GM12878 (cell line): ENCODE measurements around the gene TEF.

Experiments
- CEBPB ChIP-seq, 2 experiments: fragments of 150-350 bp in 1 of 2; IDR thresholded peaks; 2 replicates each; pipeline ENCODE4 v1.6.1; 2012 to 2014; ENCODE audit warnings: low read depth in 2 of 2, low read length in 2 of 2, borderline replicate concordance in 1 of 2, inconsistent platforms in 1 of 2
- EGR1 ChIP-seq, 2 experiments: IDR thresholded peaks; 1 replicate in 1 of 2; 2 replicates in 1 of 2; pipeline ENCODE4 v1.6.1; 2011 to 2012; ENCODE audit warnings: low read depth in 2 of 2, low read length in 2 of 2, borderline replicate concordance in 1 of 2, mild to moderate bottlenecking in 1 of 2, moderate library complexity in 1 of 2
- EP300 ChIP-seq, 2 experiments: fragments of 150-350 bp in 1 of 2; IDR thresholded peaks; 2 replicates each; pipeline ENCODE4 v1.6.1; 2011 to 2012; ENCODE audit warnings: low read depth in 2 of 2, low read length in 2 of 2, borderline replicate concordance in 1 of 2, improper control_type of control experiment in 1 of 2, inconsistent platforms in 1 of 2; ENCODE audit not compliant: control insufficient read depth in 1 of 2
- MTA3 ChIP-seq: IDR thresholded peaks from 2 replicates; pipeline ENCODE4 v1.6.1; 2012; ENCODE audit warnings: low read length, inconsistent platforms, borderline replicate concordance
- SP1 ChIP-seq: IDR thresholded peaks from one replicate; pipeline ENCODE4 v1.6.1; 2011; ENCODE audit warnings: low read depth, low read length
- ZNF274 ChIP-seq: IDR thresholded peaks from one replicate; pipeline ENCODE4 v1.8.0; 2011; ENCODE audit not compliant: insufficient read length, insufficient read depth
- TF ChIP-seq, protein P1 (sequence below), 3 experiments: IDR thresholded peaks in 2 of 3; conservative IDR thresholded peaks in 1 of 3; 2 replicates each; pipeline ENCODE4 v1.5.1; 2011; ENCODE audit warnings: low read depth in 3 of 3, low read length in 3 of 3, mild to moderate bottlenecking in 3 of 3, control low read depth in 2 of 3, moderate library complexity in 2 of 3, inconsistent platforms in 1 of 3, mixed read lengths in 1 of 3; ENCODE audit not compliant: control insufficient read depth in 2 of 3, insufficient read depth in 1 of 3; ENCODE audit errors: extremely low read depth in 1 of 3

DNA sequence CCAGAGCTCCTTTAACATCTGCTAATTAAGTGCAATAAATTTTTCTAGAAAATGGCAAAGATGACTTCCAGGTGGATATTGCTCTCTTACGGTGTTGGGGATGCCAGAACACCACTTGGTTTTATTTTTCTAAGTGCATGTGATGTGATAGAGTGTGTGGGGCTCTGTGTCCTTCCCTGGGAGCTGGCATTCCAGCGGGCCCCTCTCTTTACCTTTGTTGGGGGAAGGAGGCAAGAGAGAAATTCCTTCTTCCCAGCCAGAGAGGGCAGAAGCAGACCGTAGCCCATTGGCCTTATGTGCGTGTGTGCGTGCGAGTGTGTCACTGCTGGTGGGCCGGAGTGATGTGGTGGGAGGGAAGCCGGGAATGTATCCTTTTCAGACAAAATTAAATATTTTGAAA lies 17.2 kb downstream of the TEF start:
- TF ChIP-seq, protein P1, sequence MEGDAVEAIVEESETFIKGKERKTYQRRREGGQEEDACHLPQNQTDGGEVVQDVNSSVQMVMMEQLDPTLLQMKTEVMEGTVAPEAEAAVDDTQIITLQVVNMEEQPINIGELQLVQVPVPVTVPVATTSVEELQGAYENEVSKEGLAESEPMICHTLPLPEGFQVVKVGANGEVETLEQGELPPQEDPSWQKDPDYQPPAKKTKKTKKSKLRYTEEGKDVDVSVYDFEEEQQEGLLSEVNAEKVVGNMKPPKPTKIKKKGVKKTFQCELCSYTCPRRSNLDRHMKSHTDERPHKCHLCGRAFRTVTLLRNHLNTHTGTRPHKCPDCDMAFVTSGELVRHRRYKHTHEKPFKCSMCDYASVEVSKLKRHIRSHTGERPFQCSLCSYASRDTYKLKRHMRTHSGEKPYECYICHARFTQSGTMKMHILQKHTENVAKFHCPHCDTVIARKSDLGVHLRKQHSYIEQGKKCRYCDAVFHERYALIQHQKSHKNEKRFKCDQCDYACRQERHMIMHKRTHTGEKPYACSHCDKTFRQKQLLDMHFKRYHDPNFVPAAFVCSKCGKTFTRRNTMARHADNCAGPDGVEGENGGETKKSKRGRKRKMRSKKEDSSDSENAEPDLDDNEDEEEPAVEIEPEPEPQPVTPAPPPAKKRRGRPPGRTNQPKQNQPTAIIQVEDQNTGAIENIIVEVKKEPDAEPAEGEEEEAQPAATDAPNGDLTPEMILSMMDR (IDR thresholded peaks at IDR 0.05 in 2 of 3, conservative IDR thresholded peaks at IDR 0.05 in 1 of 3; ENCODE audit: control insufficient read depth in 2 of 3, extremely low read depth in 1 of 3, insufficient read depth in 1 of 3, low read depth in 3 of 3, low read length in 3 of 3) = no peak
- TF ChIP-seq MTA3 (no peak), ZNF274 (no peak), EP300 (IDR thresholded peaks at IDR 0.05; ENCODE audit: borderline replicate concordance in 1 of 2, control insufficient read depth in 1 of 2, low read depth in 2 of 2, low read length in 2 of 2) (no peak), EGR1 (IDR thresholded peaks at IDR 0.05; ENCODE audit: borderline replicate concordance in 1 of 2, low read depth in 2 of 2, low read length in 2 of 2) (no peak), SP1 (no peak), CEBPB (IDR thresholded peaks at IDR 0.05; ENCODE audit: borderline replicate concordance in 1 of 2, low read depth in 2 of 2, low read length in 2 of 2) (no peak)
